ENCODE measurements around the gene IMMP2L. TPM values are rescaled to one million over a fixed set of nuclear protein-coding genes. Genes with fewer than 3 reads are reported as not detected.

The IMMP2L gene
- total RNA-seq, 4 donors from 2014 or later: 12.0 to 22.2 (median 17.5) TPM

DNA sequence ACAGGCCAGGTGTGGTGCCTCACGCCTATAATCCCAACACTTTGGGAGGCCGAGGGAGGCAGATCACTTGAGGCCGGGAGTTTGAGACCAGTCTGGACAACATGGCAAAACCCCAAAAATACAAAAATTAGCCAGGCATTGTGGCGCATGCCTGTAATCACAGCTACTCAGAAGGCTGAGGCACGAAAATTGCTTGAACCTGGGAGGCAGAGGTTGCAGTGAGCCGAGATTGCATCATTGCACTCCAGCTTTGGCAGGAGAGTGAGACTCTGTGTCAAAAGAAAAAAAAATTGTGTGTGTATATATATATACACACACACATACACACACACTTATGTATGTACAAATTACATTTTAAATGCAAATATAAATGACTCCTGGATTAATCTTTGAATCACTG is 548.2 kb downstream of the IMMP2L start:
- H3K27ac ChIP-seq (replicated peaks in 1 of 4): no peak overlapping the region
- intact Hi-C loops (cut with DNase I): no loop called here
- no peaks in the 10 kb centered on the region for H3K36me3 ChIP-seq
- H3K9me3 ChIP-seq: no peaks in the 10 kb centered on the region
- 93% methylated on average over 6 of the region's 6 CpGs for WGBS
- peaks cover 0 to 6% (median under 1%) of the 10 kb centered on the region in 4 donors for H3K4me1 ChIP-seq
- DNase-seq (ENCODE audit: extremely low spot score): no peak
- H3K27me3 ChIP-seq: no peaks in the 10 kb centered on the region
- no peak for TF ChIP-seq POLR2A (IDR thresholded peaks at IDR 0.05; ENCODE audit: low read depth)
- no peak overlapping the region for H3K4me3 ChIP-seq

DNA sequence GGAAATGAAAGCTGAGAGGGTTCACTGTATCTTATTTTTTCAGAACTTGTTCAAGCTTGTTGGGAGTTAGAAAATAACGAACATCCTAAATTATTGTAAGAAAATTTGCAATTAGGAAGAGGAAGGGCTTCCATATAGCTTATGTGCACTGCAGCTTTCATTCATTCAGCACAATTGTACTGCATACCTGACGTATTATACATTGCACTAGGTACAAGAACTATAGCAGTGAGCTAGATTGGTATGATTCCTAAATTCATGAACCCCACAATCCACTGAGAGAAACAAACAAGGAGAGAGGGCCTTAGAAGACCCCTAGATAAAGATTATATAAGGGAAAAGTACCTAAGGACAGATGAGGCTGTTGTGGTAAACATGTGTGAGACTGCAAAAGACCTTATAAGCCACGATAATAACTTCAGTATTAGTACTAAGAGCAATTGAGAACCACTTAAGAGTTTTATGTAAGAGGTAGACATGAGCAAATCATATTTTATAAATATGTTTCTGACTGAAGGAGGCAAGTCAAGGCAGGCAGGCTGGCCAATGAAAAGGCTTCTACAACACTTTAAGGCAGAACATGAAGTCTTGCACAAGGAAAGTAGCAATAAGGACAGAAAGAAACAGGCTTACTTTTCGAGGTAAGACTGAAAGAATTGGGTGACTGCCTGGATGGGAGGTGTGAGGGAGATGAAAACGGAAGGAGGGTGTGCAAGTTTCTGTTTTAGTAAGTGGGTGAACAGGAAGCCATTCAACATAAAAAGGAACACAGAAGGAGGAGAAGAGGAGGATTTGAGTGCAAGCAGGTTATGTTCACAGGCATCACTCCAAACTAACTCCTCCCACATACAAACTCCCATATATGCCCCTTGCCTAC is 549.3 kb downstream of the IMMP2L start:
- DNase-seq (ENCODE audit: extremely low spot score): no peak
- Histone ChIP-seq H3K27me3 (no peaks in the 10 kb centered on the region), H3K36me3 (no peaks in the 10 kb centered on the region), H3K9me3 (no peaks in the 10 kb centered on the region), H3K4me3 (no peak overlapping the region), H3K27ac (replicated peaks in 1 of 4) (no peak overlapping the region), H3K4me1 (peaks cover 0 to 6% (median 0%) of the 10 kb centered on the region in 4 donors)
- WGBS: 73% methylated on average over 5 of the region's 5 CpGs
- intact Hi-C loops (cut with DNase I): no loop called here
- no peak for TF ChIP-seq POLR2A (IDR thresholded peaks at IDR 0.05; ENCODE audit: low read depth)
- TF ChIP-seq POLR2AphosphoS5 (IDR thresholded peaks at IDR 0.05): no peak
- TF ChIP-seq, protein P1, sequence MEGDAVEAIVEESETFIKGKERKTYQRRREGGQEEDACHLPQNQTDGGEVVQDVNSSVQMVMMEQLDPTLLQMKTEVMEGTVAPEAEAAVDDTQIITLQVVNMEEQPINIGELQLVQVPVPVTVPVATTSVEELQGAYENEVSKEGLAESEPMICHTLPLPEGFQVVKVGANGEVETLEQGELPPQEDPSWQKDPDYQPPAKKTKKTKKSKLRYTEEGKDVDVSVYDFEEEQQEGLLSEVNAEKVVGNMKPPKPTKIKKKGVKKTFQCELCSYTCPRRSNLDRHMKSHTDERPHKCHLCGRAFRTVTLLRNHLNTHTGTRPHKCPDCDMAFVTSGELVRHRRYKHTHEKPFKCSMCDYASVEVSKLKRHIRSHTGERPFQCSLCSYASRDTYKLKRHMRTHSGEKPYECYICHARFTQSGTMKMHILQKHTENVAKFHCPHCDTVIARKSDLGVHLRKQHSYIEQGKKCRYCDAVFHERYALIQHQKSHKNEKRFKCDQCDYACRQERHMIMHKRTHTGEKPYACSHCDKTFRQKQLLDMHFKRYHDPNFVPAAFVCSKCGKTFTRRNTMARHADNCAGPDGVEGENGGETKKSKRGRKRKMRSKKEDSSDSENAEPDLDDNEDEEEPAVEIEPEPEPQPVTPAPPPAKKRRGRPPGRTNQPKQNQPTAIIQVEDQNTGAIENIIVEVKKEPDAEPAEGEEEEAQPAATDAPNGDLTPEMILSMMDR (IDR thresholded peaks at IDR 0.05): no peak
- TF ChIP-seq EP300 (IDR thresholded peaks at IDR 0.05): no peak

DNA sequence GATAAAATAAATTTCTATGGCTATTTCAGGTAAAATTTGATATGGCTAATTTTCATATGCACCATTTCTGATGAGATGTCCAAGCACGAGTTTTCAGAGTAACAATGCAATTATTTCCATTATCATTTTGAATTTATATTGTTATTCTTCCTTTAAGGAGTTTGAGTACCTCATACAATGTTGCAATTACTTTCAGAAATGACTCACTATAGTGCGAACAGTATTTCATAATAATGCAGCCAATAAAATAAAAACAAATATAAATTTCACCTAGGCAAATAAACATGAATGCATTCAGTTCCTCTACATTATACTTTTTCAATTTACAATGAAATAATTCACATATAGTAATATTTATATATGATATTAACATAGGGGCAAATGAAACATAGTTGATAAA is 550.1 kb downstream of the IMMP2L start:
- no peak overlapping the region for H3K27ac ChIP-seq (replicated peaks in 1 of 4)
- H3K9me3 ChIP-seq: no peaks in the 10 kb centered on the region
- no peak for DNase-seq (ENCODE audit: extremely low spot score)
- intact Hi-C loops (cut with DNase I): no loop called here
- peaks cover 0 to 6% (median 0%) of the 10 kb centered on the region in 4 donors for H3K4me1 ChIP-seq
- no peak overlapping the region for H3K4me3 ChIP-seq
- H3K27me3 ChIP-seq: no peaks in the 10 kb centered on the region
- no peak for TF ChIP-seq EP300 (IDR thresholded peaks at IDR 0.05)
- TF ChIP-seq POLR2AphosphoS5 (IDR thresholded peaks at IDR 0.05): no peak
- no peak for TF ChIP-seq POLR2A (IDR thresholded peaks at IDR 0.05; ENCODE audit: low read depth)
- TF ChIP-seq, protein P1 (IDR thresholded peaks at IDR 0.05): no peak
- no peaks in the 10 kb centered on the region for H3K36me3 ChIP-seq
- 86% methylated on average over 2 of the region's 2 CpGs for WGBS

DNA sequence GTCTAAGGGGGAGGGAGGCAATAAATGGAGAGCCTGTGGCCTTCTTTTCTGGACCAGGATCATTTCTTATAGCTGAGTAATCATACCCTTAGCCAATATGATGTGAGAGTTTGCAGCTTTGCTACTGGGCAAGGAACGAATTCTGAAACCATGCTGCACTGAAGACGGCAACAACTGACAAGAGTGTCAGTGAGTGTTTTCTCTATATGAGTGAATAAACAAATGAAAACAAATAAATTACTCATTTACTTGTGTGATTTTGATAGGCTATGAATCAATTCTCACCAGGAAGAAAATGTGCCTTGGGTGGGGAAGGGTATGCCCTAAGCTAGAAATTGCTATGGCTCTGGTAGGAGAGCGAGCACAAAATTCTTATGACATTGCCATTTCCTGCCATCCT is 550.8 kb downstream of the IMMP2L start:
- DNase-seq (ENCODE audit: extremely low spot score): no peak
- H3K4me1 ChIP-seq: peaks cover 0 to 6% (median 0%) of the 10 kb centered on the region in 4 donors
- TF ChIP-seq, protein P1 (IDR thresholded peaks at IDR 0.05): no peak
- TF ChIP-seq EP300 (IDR thresholded peaks at IDR 0.05) (no peak), POLR2A (IDR thresholded peaks at IDR 0.05; ENCODE audit: low read depth) (no peak), POLR2AphosphoS5 (IDR thresholded peaks at IDR 0.05) (no peak)
- H3K9me3 ChIP-seq: no peaks in the 10 kb centered on the region
- no peak overlapping the region for H3K4me3 ChIP-seq
- H3K27me3 ChIP-seq: no peaks in the 10 kb centered on the region
- WGBS: 93% methylated on average over 3 of the region's 3 CpGs
- intact Hi-C loops (cut with DNase I): no loop called here
- no peak overlapping the region for H3K27ac ChIP-seq (replicated peaks in 1 of 4)
- H3K36me3 ChIP-seq: no peaks in the 10 kb centered on the region

DNA sequence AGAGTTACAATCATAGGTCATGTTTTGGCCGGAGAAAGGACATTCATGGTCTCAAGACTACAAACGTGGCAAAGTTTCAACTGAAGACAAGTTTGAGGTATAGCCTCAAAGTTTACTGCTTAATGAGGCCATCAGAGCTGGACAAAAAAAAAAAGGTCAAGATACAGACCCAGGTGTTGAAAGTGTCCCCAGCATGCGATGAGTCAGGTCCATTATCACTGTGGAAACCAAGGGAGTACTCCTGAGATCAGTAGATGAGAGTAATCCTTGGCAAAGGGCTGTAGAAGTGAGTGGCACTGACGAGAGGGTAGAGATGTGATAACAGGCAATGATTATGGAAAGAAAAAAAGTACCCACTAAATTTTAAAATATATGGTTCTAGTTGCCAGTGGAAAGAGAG is 551.5 kb downstream of the IMMP2L start:
- Histone ChIP-seq H3K27ac (replicated peaks in 1 of 4) (no peak overlapping the region), H3K27me3 (no peaks in the 10 kb centered on the region), H3K4me1 (peaks cover 0 to 6% (median 0%) of the 10 kb centered on the region in 4 donors), H3K4me3 (no peak overlapping the region), H3K36me3 (no peaks in the 10 kb centered on the region), H3K9me3 (no peaks in the 10 kb centered on the region)
- 85% methylated on average over 4 of the region's 4 CpGs for WGBS
- DNase-seq (ENCODE audit: extremely low spot score): no peak
- TF ChIP-seq POLR2AphosphoS5 (IDR thresholded peaks at IDR 0.05): no peak
- TF ChIP-seq EP300 (IDR thresholded peaks at IDR 0.05): no peak
- TF ChIP-seq, protein P1 (IDR thresholded peaks at IDR 0.05): no peak
- TF ChIP-seq POLR2A (IDR thresholded peaks at IDR 0.05; ENCODE audit: low read depth): no peak
- intact Hi-C loops (cut with DNase I): no loop called here

All from esophagus muscularis mucosa (tissue), 4 donors.